ENCODE measurements around the gene RAI14. TPM values are rescaled to one million over a fixed set of nuclear protein-coding genes. Genes with fewer than 3 reads are reported as not detected.

Gene RAI14
- total and polyA plus RNA-seq, 2 donors (not counting 3 experiments of a cell fraction or from before 2014, with no cell fraction given), result 114 to 369 TPM

- no peaks in the 10 kb centered on the region for H3K9me3 ChIP-seq (replicated peaks; ENCODE audit: control insufficient read depth, insufficient read depth, low read length)
- peaks cover 3 to 5% of the 10 kb centered on the region in 2 experiments for H3K27me3 ChIP-seq (ENCODE audit: control insufficient read depth in 2 of 2, insufficient read depth in 2 of 2, low read length in 2 of 2)
- H3K9me1 ChIP-seq (replicated peaks; ENCODE audit: control insufficient read depth, extremely low read depth, insufficient read depth, low read length), result no peaks in the 10 kb centered on the region
- no peaks in the 10 kb centered on the region for H3K4me1 ChIP-seq (ENCODE audit: control insufficient read depth, extremely low read depth, insufficient read depth, low read length)
- no peak overlapping the region for H2AFZ ChIP-seq (ENCODE audit: low read depth, low read length)
- no peaks in the 10 kb centered on the region for H4K20me1 ChIP-seq (replicated peaks; ENCODE audit: control insufficient read depth, extremely low read depth, insufficient read depth, low read length)
- no peaks in the 10 kb centered on the region for H3K36me3 ChIP-seq (ENCODE audit: control insufficient read depth in 2 of 2, extremely low read depth in 1 of 2, insufficient read depth in 2 of 2, low read length in 2 of 2)
- CTCF ChIA-PET, result interaction anchor here (0.9 kb wide), 1 partner anchor 361 kb away, joined by 3 read pairs; no protein-coding TSS in a partner anchor
- dilution Hi-C loops (cut with MboI; ENCODE audit: extremely low pct_ligation_motif_present, low sequenced_read_pairs) (no loop called here), intact Hi-C loops (cut with micrococcal nuclease) (no loop called here)
- POLR2A ChIA-PET, result no interaction called here
- no peak for FAIRE-seq
- H3K4me3 ChIP-seq (replicated peaks in 1 of 3; ENCODE audit: insufficient read depth in 1 of 3, low read depth in 1 of 3, low read length in 3 of 3), result no peak overlapping the region
- H3K9ac ChIP-seq (replicated peaks; ENCODE audit: extremely low read depth, insufficient read depth, low read length), result no peak overlapping the region
- TF ChIP-seq POLR2AphosphoS5 (IDR thresholded peaks at IDR 0.05; ENCODE audit: insufficient read depth, low read depth, low read length) (no peak), FOS (IDR thresholded peaks at IDR 0.05; ENCODE audit: borderline replicate concordance, insufficient read depth, low read length) (no peak), JUN (IDR thresholded peaks at IDR 0.05; ENCODE audit: borderline replicate concordance, insufficient read depth, insufficient read length, low read depth) (no peak), POLR2A (IDR thresholded peaks at IDR 0.05; ENCODE audit: low read depth, low read length) (no peak), GATA2 (IDR thresholded peaks at IDR 0.05; ENCODE audit: insufficient read depth, insufficient read length, low read depth, low read length) (no peak), EZH2 (IDR thresholded peaks at IDR 0.05; ENCODE audit: borderline replicate concordance, low read depth, low read length, severe bottlenecking) (no peak), MAX (IDR thresholded peaks at IDR 0.05; ENCODE audit: insufficient read depth, insufficient read length) (no peak), MYC (IDR thresholded peaks at IDR 0.05; ENCODE audit: low read depth, low read length) (no peak), CTCF (IDR thresholded peaks at IDR 0.05; ENCODE audit: extremely low read depth in 1 of 2, insufficient read depth in 1 of 2, low read depth in 1 of 2, low read length in 2 of 2) (no peak)
- H3K27ac ChIP-seq (ENCODE audit: insufficient read depth, low read depth, low read length), result no peak overlapping the region
- H3K79me2 ChIP-seq (ENCODE audit: control insufficient read depth, insufficient read depth, low read length), result no peaks in the 10 kb centered on the region
- H3K4me2 ChIP-seq (ENCODE audit: insufficient read depth, low read length), result no peak overlapping the region
- BruUV-seq (replicated peaks), result no TSS peak
- no peak for DNase-seq (ENCODE audit: low read depth, low spot score)
Observed at GRCh38 chr5:34847552-34847951, 191.4 kb downstream of the RAI14 start.

Measured in endothelial cell of umbilical vein (primary cell).